Head of caudate nucleus (tissue), 42 donors: ENCODE measurements around the gene VRK2.

Experiments
- DNase-seq, 42 donors: peaks; one replicate each; pipeline versions ENCODE4 v3.0.0 to v3.0.0-alpha.2; 2020 to 2021; ENCODE audit warnings: mixed read lengths in 7 of 42
- intact Hi-C: fragments of 100-400 bp; cut with DNase I; formaldehyde crosslinking; loops from one replicate; pipeline ENCODE4 v1.15.0; 2022

VRK2 gene

GRCh38 chr2:58202404-58202803 lies 155.8 kb downstream of the VRK2 start:
- DNase-seq: no peak
- intact Hi-C loops: no loop called here

GRCh38 chr2:58203018-58203417 lies 156.4 kb downstream of the VRK2 start:
- intact Hi-C loops: no loop called here
- DNase-seq: no peak

- intact Hi-C loops: no loop called here
Measured at GRCh38 chr2:58204195-58204959, 157.8 kb downstream of the VRK2 start.

GRCh38 chr2:58206785-58207184 lies 160.2 kb downstream of the VRK2 start:
- intact Hi-C loops: no loop called here
- DNase-seq: no peak

More at GRCh38 chr2:58204195-58204959, 157.8 kb downstream of the VRK2 start:
- DNase-seq: no peak

- DNase-seq: no peak
- intact Hi-C loops: no loop called here
Measured at GRCh38 chr2:58207189-58207588, 160.6 kb downstream of the VRK2 start.
